GM21723 (cell line): ENCODE results near the gene INSR.
"Not testable (repeated sequence)": the region's sequence is repeated elsewhere in the genome, so short reads cannot be mapped to it uniquely, and the experiment has no call there.

Experiments used
- ATAC-seq: cut with Tn5 transposase; IDR thresholded peaks from one replicate; pipeline ENCODE4 v1.9.1; 2021; ENCODE audit warnings: mild to moderate bottlenecking, moderate library complexity; ENCODE audit not compliant: unreplicated experiment

INSR gene

DNA sequence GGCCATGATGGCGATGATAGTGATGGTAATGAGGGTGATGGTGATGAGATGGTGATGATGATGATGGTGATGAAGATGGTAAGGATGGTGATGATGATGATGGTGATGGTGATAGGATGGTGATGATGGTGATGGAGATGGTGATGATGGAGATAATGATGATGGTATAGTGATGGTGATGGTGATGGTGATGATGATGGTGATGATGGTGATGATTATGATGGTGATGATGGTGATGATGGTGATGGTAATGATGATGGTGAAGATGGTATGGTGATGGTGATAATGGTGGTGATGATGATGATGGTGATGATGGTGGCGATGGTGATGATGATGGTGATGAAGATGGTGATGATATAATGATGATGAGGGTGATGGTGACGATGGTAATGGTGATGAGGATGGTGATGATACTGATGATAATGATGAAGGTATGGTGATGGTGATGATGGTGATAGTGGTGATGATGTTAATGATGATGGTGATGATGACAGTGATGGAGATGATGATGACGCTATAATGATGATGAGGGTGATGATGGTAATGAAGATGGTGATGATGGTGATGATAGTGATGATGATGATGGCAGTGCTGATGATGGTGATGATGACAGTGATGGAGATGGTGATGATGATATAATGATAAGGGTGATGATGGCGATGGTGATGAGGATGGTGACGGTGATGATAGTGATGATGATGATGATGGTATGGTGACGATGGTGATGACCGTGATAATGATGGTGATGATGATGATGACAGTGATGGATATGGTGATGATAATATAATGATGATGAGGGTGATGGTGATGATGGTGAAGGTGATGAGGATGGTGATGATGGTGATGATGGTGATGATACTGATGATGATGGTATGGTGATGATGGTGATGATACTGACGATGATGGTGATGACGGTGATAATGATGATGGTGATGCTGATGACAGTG, 187.2 kb downstream of the INSR start:
- ATAC-seq: no peak

DNA sequence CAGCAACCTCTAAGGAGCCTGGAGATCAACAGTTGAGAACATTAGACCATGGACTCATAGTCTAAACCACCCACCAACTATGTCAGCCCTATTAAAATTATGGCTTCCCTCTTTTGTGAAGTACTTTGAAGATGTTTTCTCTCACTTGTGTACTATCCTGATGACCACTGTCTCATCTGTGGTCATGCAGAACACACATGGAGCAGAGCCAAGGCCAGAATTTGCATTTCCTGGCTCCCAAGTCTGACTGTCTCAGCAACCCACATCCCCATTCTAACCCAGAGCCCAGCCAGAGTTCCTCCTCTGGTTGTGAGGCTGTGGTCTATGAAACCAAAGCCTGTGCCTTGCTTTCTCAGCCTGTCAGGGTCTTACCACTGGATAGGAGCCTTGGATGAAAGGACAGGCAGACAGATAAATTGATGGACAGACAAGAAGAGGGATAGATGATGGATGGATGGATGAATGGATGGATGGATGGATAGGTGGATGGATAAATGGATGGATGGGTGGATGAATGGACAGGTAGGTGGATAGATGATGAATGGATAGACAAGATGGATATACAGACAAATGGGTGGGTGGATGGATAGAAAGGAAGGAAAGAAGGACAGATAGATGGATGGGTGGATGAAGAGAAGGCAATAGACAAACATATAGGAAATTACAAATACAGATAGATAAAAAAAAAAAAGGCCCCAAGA, 189.3 kb downstream of the INSR start:
- no peak for ATAC-seq

GRCh38 chr19:7101498-7102253, 192.5 kb downstream of the INSR start:
- ATAC-seq: no peak

GRCh38 chr19:7099597-7099921, 194.7 kb downstream of the INSR start:
- no peak for ATAC-seq

GRCh38 chr19:7098701-7099596, 195.3 kb downstream of the INSR start:
- peak; percentile 82 for ATAC-seq

DNA sequence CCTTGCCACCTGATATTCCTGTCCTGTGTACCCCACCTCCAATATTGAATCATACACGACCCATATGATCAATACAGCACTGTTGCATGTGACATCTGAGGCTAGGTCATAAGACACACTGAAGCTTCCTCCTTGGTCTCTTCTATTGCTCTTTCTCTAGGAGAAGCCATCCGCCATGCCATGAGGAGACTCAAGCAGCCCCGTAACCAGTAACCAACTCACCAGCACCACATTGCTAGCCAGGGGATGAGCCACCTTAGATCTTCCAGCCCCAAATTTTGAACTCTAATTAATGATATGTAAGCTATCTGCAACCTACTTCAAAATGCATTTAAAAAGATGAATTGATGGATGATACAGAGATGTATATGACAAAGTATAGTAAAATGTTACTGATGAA, 196.1 kb downstream of the INSR start:
- no peak for ATAC-seq

- ATAC-seq: no peak
Measured at GRCh38 chr19:7088999-7089398, 205.2 kb downstream of the INSR start.

DNA sequence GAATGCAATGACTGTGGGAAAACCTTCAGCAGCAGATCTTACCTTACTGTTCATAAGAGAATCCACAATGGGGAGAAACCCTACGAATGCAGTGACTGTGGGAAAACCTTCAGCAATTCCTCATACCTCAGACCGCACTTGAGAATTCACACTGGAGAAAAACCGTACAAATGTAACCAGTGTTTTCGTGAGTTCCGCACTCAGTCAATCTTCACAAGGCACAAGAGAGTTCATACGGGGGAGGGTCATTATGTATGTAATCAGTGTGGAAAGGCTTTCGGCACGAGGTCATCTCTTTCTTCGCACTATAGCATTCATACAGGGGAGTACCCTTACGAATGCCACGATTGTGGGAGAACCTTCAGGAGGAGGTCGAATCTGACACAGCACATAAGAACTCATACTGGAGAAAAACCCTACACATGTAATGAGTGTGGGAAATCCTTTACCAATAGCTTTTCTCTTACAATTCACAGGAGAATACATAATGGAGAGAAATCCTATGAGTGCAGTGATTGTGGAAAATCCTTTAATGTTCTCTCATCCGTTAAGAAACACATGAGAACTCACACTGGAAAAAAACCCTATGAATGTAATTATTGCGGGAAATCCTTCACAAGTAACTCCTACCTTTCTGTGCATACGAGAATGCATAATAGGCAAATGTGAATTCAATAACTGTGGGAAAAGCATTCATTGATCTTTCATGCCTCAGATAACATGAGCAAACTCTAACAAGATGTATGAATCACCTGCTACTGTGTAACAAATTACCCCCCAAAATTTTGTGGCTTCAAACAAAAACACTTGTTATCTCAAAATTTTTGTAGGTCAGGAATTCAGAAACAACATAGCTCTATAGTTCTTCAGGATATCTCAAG, 210.9 kb downstream of the INSR start:
- ATAC-seq: no peak

GRCh38 chr19:7078008-7078407, 216.2 kb downstream of the INSR start:
- no peak for ATAC-seq

DNA sequence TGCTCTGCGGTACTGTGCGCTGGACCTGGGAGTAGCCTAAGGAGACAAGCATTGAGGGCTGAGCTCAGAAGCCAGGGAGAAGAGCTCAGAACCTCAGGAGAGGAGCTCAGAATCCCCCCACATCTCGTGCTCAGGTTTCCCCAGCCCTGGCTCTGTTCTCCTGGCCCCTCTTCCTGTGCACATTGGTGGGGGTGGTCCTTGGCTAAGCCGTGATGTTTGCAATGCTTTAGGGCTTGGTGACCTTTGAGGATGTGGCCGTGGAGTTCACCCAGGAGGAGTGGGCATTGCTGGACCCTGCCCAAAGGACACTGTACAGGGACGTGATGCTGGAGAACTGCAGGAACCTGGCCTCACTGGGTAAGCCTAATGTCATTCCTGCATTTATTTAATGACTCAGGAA, 218.1 kb downstream of the INSR start:
- no peak for ATAC-seq

GRCh38 chr19:7074705-7075282, 219.4 kb downstream of the INSR start:
- no peak for ATAC-seq

DNA sequence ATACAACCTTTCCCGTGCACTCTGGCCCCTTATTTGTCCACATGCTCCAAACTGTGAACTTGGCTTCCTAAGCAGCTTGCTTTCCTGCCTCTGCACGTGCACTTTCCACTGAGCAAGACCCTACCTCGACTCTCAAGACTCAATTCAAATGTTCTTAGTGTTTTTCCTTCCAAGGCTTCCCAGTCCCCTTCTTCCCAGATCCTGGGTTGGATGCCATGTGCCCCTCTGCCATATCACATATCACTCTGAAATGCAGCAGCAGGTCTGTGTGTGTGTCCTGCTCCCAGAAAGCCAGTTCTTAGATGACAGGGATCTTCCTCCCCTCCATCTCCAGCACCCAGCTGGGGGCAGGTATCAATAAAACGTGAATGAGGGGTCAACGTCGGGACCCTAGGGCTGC, 221.7 kb downstream of the INSR start:
- no peak for ATAC-seq

GRCh38 chr19:7069904-7070226, 224.3 kb downstream of the INSR start:
- no peak for ATAC-seq

DNA sequence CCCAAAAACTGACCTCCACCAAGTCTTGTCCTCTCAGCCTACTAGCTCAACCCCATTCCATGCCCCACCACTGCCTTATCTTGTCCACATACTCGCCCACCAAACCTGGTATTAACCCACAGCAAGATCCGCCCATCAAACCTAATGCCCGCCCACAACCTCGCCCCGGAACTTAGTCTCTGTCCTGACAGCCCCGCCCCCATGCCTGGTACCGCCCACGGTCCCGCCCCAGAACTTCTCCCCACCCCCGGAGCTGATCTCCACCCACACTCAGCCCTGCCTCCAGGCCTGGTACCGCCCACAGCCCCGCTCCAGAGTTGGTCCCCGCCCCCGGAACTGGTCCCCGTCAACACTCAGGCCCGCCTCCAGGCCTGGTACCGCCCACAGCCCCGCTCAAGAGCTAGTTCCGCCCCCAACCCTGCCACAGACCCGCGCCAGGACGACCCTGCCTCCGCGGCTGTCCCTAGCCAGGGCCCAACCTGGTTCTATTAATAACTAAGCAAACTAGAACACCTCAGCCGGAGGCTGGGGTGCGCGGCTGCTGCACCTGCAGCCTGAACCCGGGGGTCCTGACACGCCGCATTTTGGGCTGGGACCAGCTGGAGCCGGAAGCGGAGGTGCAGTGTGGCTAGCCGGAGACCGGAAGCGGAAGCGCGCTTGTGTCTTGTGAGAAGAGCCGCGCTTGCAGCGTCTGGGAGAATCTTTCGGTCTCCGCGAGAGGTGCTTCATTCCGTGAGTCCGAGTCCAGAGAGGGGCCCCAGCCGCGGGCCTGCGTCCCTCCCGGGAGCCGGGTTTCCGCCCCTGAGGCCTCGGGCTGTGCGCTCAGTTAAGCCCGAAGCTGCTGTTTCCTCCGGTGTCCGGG, 224.9 kb downstream of the INSR start, which contains the start of gene ZNF557:
Gene ZNF557 (plus strand): TSS at position 662 of the 862 bp plus-strand sequence. CDS start 5,372 bp downstream, outside the sequence.
- ATAC-seq: peak; percentile 90

- no peak for ATAC-seq
Measured at GRCh38 chr19:7068599-7068998, 225.6 kb downstream of the INSR start.

DNA sequence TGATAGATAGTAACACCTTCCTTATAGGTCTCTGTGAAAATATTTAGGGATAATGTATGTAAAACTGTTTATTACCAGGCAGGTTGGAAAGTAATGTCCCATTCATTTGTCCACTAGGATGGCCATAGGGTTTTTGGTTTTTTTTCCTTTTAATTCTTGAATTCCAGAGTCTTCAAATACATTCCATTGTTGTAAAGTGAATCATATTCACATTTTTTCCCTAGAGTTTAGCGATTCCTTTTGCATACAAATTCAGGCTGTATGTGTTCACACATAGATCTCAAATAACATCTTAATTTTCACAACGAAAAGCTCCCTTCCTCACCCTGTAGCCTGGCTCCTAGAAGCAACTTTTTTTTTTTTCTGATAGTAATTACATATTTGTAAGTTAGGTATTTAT, 226.5 kb downstream of the INSR start:
- no peak for ATAC-seq

GRCh38 chr19:7067122-7067521, 227.1 kb downstream of the INSR start:
- not testable (repeated sequence) for ATAC-seq

GRCh38 chr19:7063764-7064418, 230.3 kb downstream of the INSR start:
- ATAC-seq: no peak
